ENCODE results near the gene GNL1.

Gene GNL1

DNA sequence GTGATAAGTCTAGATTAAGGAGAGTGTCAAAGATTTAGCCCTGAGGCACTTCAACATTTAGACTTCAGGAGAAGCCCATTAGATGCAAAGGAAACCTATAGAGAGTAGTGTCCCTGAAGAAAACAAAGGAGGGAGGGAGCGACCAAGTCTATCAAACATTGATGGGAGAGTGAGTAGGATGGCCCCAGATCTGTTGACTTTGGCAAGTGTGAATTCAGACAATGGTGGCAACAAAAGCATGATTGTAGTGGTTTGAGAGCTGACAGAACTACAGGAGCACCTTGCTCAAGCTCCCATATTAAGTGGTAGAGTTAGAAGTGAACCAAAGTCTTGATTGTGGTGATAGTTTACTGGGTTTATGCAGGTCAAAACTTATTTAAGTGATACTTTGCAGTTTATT is 14.0 kb upstream of the GNL1 start:
- no peak for DNase-seq (ENCODE audit: low spot score)

DNA sequence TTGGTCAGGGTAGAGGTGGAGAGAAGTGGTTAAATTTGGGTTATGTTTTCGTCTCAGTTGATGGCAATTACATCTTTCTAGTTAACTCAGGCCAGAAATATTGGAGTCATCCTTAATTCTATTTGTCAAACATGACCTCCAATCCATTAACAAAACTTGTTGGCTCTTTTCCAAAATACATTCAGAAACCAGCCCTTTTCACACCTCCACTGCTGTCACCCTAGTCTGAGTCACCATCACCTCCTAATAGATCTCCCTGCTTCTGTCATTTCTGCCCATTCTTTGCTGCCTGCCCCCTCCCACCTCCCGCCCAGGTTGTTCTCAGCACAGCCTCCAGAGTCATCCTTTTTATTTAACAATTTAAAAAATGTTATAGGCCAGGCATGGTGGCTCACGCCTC is 12.0 kb upstream of the GNL1 start:
- DNase-seq (ENCODE audit: low spot score) = no peak

GRCh38 chr6:30565772-30566171 is 9.5 kb upstream of the GNL1 start:
- DNase-seq (ENCODE audit: low spot score) = no peak

GRCh38 chr6:30564114-30564513 is 7.8 kb upstream of the GNL1 start:
- DNase-seq (ENCODE audit: low spot score) = no peak

- DNase-seq (ENCODE audit: low spot score) = no peak
Measured at GRCh38 chr6:30562470-30563425, 6.5 kb upstream of the GNL1 start.

DNA sequence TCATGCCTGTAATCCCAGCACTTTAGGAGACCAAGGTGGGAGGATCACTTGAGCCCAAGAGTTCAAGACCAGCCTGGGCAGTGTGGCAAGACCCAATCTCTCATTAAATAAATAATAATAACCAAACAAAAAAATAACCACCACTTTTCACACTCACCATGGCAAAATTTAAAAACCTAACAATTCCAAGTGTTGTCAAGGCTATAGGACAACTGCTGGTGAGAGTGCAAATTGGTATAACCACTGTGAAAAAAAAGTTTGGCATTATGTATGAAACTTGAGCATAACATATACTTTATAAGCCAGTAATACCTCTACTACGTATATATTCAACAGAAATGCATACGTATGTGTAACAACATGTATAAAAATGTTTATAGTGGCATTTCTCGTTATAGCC is 4.6 kb upstream of the GNL1 start:
- no peak for DNase-seq (ENCODE audit: low spot score)

GRCh38 chr6:30557683-30557981 is 1.3 kb upstream of the GNL1 start:
- DNase-seq (ENCODE audit: low spot score) = no peak

- peak; percentile 93 for DNase-seq (ENCODE audit: low spot score)
Measured at GRCh38 chr6:30556906-30557682, 805 bp upstream of the GNL1 start, which contains the start of gene PRR3. Gene PRR3, plus strand, starts transcription at chr6:30557295. Its CDS starts 50 bp downstream, at chr6:30557345.

DNA sequence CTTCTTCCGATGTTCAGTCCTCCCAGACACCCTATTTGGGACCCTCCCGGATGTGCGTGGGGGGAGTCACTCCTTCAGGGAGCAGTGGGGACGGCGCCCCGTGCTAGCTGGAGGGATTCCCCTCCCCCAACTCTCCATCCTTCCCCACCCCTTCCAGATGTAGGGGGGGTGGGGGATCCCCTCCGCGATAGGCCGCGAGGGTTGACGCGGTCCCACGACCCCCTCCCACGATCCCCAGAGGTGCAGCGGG is 548 bp downstream of the GNL1 start:
- DNase-seq (ENCODE audit: low spot score) = no peak

- peak; percentile 72 for DNase-seq (ENCODE audit: low spot score)
Measured at GRCh38 chr6:30554962-30555815, 1.1 kb downstream of the GNL1 start.

DNA sequence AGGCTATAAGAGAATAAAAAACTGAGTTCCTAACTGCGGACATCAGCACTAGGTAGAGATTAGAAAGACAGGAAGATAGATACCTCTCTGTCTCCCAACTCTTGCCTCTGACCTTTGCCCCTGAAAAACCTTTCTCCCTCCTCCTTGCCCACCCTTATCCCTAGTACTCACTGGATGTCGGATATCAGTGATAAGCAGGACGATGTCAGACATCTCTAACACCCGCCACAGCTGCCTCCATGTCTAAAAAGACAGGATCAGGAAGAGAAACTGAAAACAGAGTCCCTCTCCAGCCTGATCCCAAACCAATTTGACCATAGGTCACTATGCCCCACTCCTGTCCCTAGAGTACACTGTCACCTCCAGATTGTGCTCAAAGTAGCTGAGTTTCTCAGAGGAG is 1.9 kb downstream of the GNL1 start:
- no peak for DNase-seq (ENCODE audit: low spot score)

- DNase-seq (ENCODE audit: low spot score) = no peak
Measured at GRCh38 chr6:30548375-30548774, 7.9 kb downstream of the GNL1 start.

- no peak for DNase-seq (ENCODE audit: low spot score)
Measured at GRCh38 chr6:30547454-30547853, 8.8 kb downstream of the GNL1 start.

- no peak for DNase-seq (ENCODE audit: low spot score)
Measured at GRCh38 chr6:30544666-30545272, 11.5 kb downstream of the GNL1 start.

DNA sequence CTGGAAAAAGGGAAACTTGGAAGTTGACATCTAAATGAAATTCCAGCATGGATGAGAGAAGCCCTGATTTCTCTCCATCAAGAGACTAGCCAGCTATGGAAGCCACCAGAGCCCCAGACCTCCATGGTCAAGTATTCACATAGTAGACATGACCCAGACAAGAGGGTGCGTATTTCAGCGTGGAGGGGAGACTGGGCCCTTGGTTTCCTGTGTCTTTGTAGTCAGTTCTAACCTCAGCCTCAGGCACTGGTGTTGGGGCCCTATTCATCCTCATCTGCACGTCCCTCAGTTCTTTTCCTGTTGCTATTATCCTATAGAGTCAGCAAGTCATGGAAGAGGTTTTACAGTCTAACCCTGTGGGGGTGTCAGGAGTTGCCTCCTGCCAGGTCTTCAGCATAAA is 12.5 kb downstream of the GNL1 start:
- no peak for DNase-seq (ENCODE audit: low spot score)

DNA sequence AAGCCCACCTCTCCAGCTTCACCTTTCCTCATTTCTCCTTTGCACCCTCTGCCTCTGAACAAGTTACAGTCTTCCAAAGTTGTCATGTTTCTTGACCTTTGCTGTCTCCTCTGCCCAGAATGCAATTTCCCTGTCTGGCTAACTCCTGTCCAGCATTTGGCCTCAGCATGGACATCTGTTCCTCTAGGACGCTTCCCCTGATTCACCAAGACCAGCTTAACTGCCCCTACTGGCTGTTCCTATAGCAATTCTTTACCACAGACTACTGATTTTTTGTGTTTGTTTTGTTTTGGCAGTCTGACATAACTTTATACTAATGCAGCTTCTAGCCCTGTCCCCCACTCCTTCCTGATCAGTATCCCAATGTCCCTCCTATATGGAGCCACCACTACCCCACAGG is 13.4 kb downstream of the GNL1 start:
- DNase-seq (ENCODE audit: low spot score) = no peak

- DNase-seq (ENCODE audit: low spot score) = no peak
Measured at GRCh38 chr6:30542404-30542725, 13.9 kb downstream of the GNL1 start.

DNA sequence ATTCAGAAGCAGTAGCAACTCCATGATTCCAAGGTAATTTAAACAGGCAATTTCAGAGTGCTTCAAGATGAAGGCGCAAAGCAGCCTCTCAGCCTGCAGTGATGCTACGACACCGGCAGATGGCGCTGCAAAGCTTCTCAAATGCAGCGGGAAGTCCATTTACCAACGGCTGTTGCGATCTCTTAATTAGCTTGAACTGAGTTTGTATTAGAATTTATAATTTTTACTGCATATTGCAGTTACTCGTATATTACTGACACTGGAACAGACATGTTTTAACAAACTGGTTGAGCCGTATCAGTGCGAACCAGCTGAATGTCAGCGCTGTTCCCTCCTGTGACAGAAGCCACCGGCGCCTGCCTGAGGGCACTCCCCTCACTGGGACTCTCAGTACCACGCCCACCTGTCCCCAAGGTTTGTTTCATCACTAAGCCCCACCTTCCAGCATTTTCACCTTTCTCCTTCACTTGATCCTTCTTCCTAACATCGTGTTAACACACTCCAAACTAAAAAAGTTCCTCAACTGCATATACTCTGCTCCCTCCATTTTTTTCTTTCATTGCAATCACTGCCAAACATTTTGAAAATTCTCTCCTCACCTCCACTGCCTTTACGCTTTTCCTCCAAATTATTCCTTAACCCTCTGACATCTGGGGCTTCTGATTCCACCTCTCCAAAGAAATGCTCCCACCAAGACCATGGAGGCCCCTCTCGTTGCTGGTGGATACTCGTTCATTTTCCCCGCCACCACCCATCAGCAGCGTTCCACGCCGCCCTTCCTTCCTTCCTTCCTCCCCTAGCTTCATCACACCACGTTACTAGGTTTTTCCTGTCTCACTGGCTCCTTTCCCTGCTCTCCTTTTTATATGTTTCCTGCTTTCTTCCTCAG is 14.5 kb downstream of the GNL1 start:
- DNase-seq (ENCODE audit: low spot score) = peak; percentile 81

GRCh38 chr6:30537931-30538330 is 18.4 kb downstream of the GNL1 start:
- no peak for DNase-seq (ENCODE audit: low spot score)

DNA sequence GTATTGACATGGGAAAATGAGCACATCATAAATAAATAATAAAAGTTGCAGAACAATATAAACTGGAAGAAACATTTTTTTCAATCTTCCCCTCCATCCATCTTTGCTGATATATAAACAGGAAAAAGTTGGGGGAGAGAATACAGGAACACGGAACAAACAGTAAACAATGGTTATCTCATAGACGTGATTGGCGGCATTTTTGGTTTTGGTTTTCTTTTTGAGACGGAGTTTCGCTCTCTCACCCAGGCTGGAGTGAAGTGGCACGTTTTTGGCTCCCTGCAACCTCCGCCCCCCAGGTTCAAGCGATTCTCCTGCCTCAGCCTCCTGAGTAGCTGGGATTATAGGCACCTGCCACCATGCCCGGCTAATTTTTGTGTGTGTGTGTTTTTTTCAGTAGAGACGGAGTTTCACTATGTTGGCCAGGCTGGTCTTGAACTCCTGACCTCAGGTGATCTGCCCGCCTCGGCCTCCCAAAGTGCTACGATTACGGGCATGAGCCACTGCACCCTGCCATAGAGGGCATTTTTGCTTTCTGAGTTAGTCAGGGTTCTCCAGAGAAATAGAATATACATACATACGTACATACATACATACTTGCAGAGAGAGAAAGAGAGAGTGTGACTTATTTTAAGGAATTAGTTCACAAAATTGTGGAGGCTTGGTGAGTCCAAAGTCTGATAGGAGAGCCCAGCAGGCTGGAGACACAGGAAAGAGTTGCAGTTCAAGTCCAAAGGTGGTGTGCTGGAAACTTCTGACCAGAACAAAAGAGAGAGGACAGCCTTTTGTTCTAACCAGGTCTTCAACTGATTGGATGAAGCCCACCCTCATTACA is 22.6 kb downstream of the GNL1 start:
- DNase-seq (ENCODE audit: low spot score) = no peak

All from ecto neural progenitor cell (in vitro differentiated cells).